Measurements from ENCODE around the gene CCDC74B. TPM values are rescaled to one million over a fixed set of nuclear protein-coding genes. Genes with fewer than 3 reads are reported as not detected.
"Not testable (repeated sequence)": the region's sequence is repeated elsewhere in the genome, so short reads cannot be mapped to it uniquely, and the experiment has no call there.

Gene CCDC74B
- total RNA-seq, 2 donors from 2014 or later, result 8.7 to 10.4 TPM

- DNase-seq, result no peak
- peaks cover 2% of the 10 kb centered on the region for H3K4me1 Mint-ChIP-seq
- H3K9me3 ChIP-seq (ENCODE audit: control insufficient read depth, low read length), result no peaks in the 10 kb centered on the region
- no peak overlapping the region for H3K4me3 Mint-ChIP-seq
- H3K4me3 ChIP-seq (ENCODE audit: low read length), result no peak overlapping the region
- 94 to 99% methylated on average over 7 to 9 of the region's 9 CpGs for WGBS, 2 experiments (ENCODE audit: insufficient coverage in 1 of 2, insufficient read length in 1 of 2)
- no peak overlapping the region for H3K27ac ChIP-seq (ENCODE audit: low read depth, low read length)
- no peaks in the 10 kb centered on the region for H3K27me3 ChIP-seq (ENCODE audit: control insufficient read depth, insufficient read depth, low read length, poor library complexity, severe bottlenecking)
- peaks cover 54% of the 10 kb centered on the region for H3K36me3 Mint-ChIP-seq (ENCODE audit: low read depth)
- no peaks in the 10 kb centered on the region for H3K9me3 Mint-ChIP-seq
- H3K27ac Mint-ChIP-seq, result no peak overlapping the region
- H3K4me1 ChIP-seq (ENCODE audit: control insufficient read depth, insufficient read depth, low read length), result no peaks in the 10 kb centered on the region
- H3K36me3 ChIP-seq (ENCODE audit: control insufficient read depth, insufficient read depth, low read length), result peaks cover 27% of the 10 kb centered on the region
- no peaks in the 10 kb centered on the region for H3K27me3 Mint-ChIP-seq (ENCODE audit: insufficient read depth)
- H3K9ac ChIP-seq (ENCODE audit: extremely low read depth, low read length, poor library complexity, severe bottlenecking), result no peak overlapping the region
- no peak for TF ChIP-seq CTCF (conservative IDR thresholded peaks at IDR 0.05)
These were observed 18.1 kb upstream of the CCDC74B start for GRCh38 chr2:130162968-130163367.

GRCh38 chr2:130162486-130162885 lies 17.6 kb upstream of the CCDC74B start:
- 89 to 94% methylated on average over 3 to 7 of the region's 7 CpGs for WGBS, 2 experiments (ENCODE audit: insufficient coverage in 1 of 2, insufficient read length in 1 of 2)
- not testable (repeated sequence) for H3K4me3 Mint-ChIP-seq; H3K27ac Mint-ChIP-seq; H3K4me3 ChIP-seq (ENCODE audit: low read length); H3K27me3 Mint-ChIP-seq (ENCODE audit: insufficient read depth); H3K4me1 ChIP-seq (ENCODE audit: control insufficient read depth, insufficient read depth, low read length); H3K9me3 Mint-ChIP-seq; H3K27ac ChIP-seq (ENCODE audit: low read depth, low read length); DNase-seq; H3K27me3 ChIP-seq (ENCODE audit: control insufficient read depth, insufficient read depth, low read length, poor library complexity, severe bottlenecking); H3K9ac ChIP-seq (ENCODE audit: extremely low read depth, low read length, poor library complexity, severe bottlenecking); H3K9me3 ChIP-seq (ENCODE audit: control insufficient read depth, low read length); H3K4me1 Mint-ChIP-seq
- peaks cover 49% of the 10 kb centered on the region for H3K36me3 Mint-ChIP-seq (ENCODE audit: low read depth)
- H3K36me3 ChIP-seq (ENCODE audit: control insufficient read depth, insufficient read depth, low read length), result peaks cover 22% of the 10 kb centered on the region

- H3K4me3 Mint-ChIP-seq, H3K4me1 Mint-ChIP-seq: not testable (repeated sequence)
- peak overlapping the region; percentile 79 for H3K27ac Mint-ChIP-seq
These were observed 16.2 kb upstream of the CCDC74B start for GRCh38 chr2:130160838-130161705.

More at GRCh38 chr2:130160838-130161705, 16.2 kb upstream of the CCDC74B start:
- not testable (repeated sequence) for H3K9ac ChIP-seq (ENCODE audit: extremely low read depth, low read length, poor library complexity, severe bottlenecking); H3K27me3 ChIP-seq (ENCODE audit: control insufficient read depth, insufficient read depth, low read length, poor library complexity, severe bottlenecking); H3K27ac ChIP-seq (ENCODE audit: low read depth, low read length); H3K4me3 ChIP-seq (ENCODE audit: low read length); H3K4me1 ChIP-seq (ENCODE audit: control insufficient read depth, insufficient read depth, low read length); H3K9me3 ChIP-seq (ENCODE audit: control insufficient read depth, low read length); H3K9me3 Mint-ChIP-seq; H3K27me3 Mint-ChIP-seq (ENCODE audit: insufficient read depth)
- peaks cover 36% of the 10 kb centered on the region for H3K36me3 Mint-ChIP-seq (ENCODE audit: low read depth)
- peaks cover 14% of the 10 kb centered on the region for H3K36me3 ChIP-seq (ENCODE audit: control insufficient read depth, insufficient read depth, low read length)
- DNase-seq, result peak; percentile 71
- WGBS, 2 experiments (ENCODE audit: insufficient coverage in 1 of 2, insufficient read length in 1 of 2), result 75 to 85% methylated on average over 12 to 25 of the region's 25 CpGs
- peak; percentile 44 for TF ChIP-seq CTCF (conservative IDR thresholded peaks at IDR 0.05)

Data from endodermal cell (in vitro differentiated cells).